Neural cell (in vitro differentiated cells): ENCODE data around the gene HP. TPM values are rescaled to one million over a fixed set of nuclear protein-coding genes. Genes with fewer than 3 reads are reported as not detected.
"Not testable (repeated sequence)": the region's sequence is repeated elsewhere in the genome, so short reads cannot be mapped to it uniquely, and the experiment has no call there.

Experiments used
- H2AFZ ChIP-seq: fragments of 200-600, 300-800 bp; sonication (generic), shearing (Covaris generic); 2 replicates; pipeline ENCODE4 v1.6.0; 2014; ENCODE audit warnings: low read depth, mild to moderate bottlenecking, antibody characterized with exemption, low read length, moderate library complexity
- H3F3A ChIP-seq: fragments of 200-600 bp; shearing (Covaris generic); 2 replicates; pipeline ENCODE4 v1.6.1; 2016; ENCODE audit warnings: mild to moderate bottlenecking, moderate library complexity, mixed read lengths, antibody characterized with exemption, low read length; ENCODE audit not compliant: insufficient read depth, poor library complexity, severe bottlenecking
- H3K27ac ChIP-seq: fragments of 200-600, 300-800 bp; sonication (generic), shearing (Covaris generic); 2 replicates; pipeline ENCODE4 v1.5.1; 2014; ENCODE audit warnings: mild to moderate bottlenecking, low read length, moderate library complexity
- H3K27me3 ChIP-seq: fragments of 300-800, 200-600 bp; sonication (generic), shearing (Covaris generic); 2 replicates; pipeline ENCODE4 v1.6.0; 2014; ENCODE audit warnings: mild to moderate bottlenecking, low read depth, low read length, moderate library complexity; ENCODE audit not compliant: insufficient read depth
- H3K36me3 ChIP-seq: fragments of 300-800, 200-600 bp; sonication (generic), shearing (Covaris generic); 2 replicates; pipeline ENCODE4 v1.5.1; 2014; ENCODE audit warnings: mild to moderate bottlenecking, antibody characterized with exemption, low read length, moderate library complexity; ENCODE audit not compliant: insufficient read depth
- H3K4me2 ChIP-seq: fragments of 300-800, 200-600 bp; sonication (generic), shearing (Covaris generic); 2 replicates; pipeline ENCODE4 v1.6.0; 2014; ENCODE audit warnings: mild to moderate bottlenecking, low read length
- H3K4me3 ChIP-seq: fragments of 300-800, 200-600 bp; sonication (generic), shearing (Covaris generic); 2 replicates; pipeline ENCODE4 v1.5.1; 2014; ENCODE audit warnings: mild to moderate bottlenecking, low read length, moderate library complexity
- H3K79me2 ChIP-seq: fragments of 200-600 bp; shearing (Covaris generic); replicated peaks from 2 replicates; pipeline ENCODE4 v1.6.0; 2014; ENCODE audit warnings: mild to moderate bottlenecking, low read length, moderate library complexity; ENCODE audit not compliant: insufficient read depth
- H3K9ac ChIP-seq: fragments of 300-800, 200-600 bp; sonication (generic), shearing (Covaris generic); 2 replicates; pipeline ENCODE4 v1.6.1; 2016; ENCODE audit warnings: mild to moderate bottlenecking, low read length, mixed read lengths
- H3K9me2 ChIP-seq: fragments of 200-600 bp; shearing (Covaris generic); 2 replicates; pipeline ENCODE4 v1.6.1; 2016; ENCODE audit warnings: mild to moderate bottlenecking, low read length, mixed read lengths; ENCODE audit not compliant: insufficient read depth
- H3K9me3 ChIP-seq: fragments of 200-600, 300-800 bp; sonication (generic), shearing (Covaris generic); 2 replicates; pipeline ENCODE4 v1.6.1; 2016; ENCODE audit warnings: mild to moderate bottlenecking, mixed run types, low read length, moderate library complexity, mixed read lengths
- H4K20me1 ChIP-seq: fragments of 200-600 bp; shearing (Covaris generic); 2 replicates; pipeline ENCODE4 v1.6.1; 2016; ENCODE audit warnings: mild to moderate bottlenecking, mixed run types; ENCODE audit not compliant: insufficient read depth
- EP300 ChIP-seq: fragments of 450-650 bp; conservative IDR thresholded peaks from 2 replicates; pipeline ENCODE4 v1.6.1; 2014; ENCODE audit warnings: antibody characterized with exemption, mild to moderate bottlenecking, moderate library complexity; ENCODE audit not compliant: poor library complexity, severe bottlenecking
- EZH2 ChIP-seq: fragments of 200-600, 300-800 bp; shearing (Covaris generic), sonication (generic); IDR thresholded peaks from 2 replicates; pipeline ENCODE4 v1.6.1; 2014; ENCODE audit warnings: antibody characterized with exemption, low read length, borderline replicate concordance, mild to moderate bottlenecking; ENCODE audit not compliant: insufficient read depth, poor library complexity, severe bottlenecking
- MXI1 ChIP-seq: fragments of 450-650 bp; conservative IDR thresholded peaks from 2 replicates; pipeline ENCODE4 v1.6.1; 2014; ENCODE audit warnings: antibody characterized with exemption, mild to moderate bottlenecking; ENCODE audit not compliant: poor library complexity, severe bottlenecking
- POLR2AphosphoS5 ChIP-seq: IDR thresholded peaks from 2 replicates; pipeline ENCODE4 v1.6.1; 2012
- RAD21 ChIP-seq: fragments of 450-650 bp; conservative IDR thresholded peaks from 2 replicates; pipeline ENCODE4 v1.6.1; 2014; ENCODE audit warnings: antibody characterized with exemption, mild to moderate bottlenecking, moderate library complexity
- SMC3 ChIP-seq: fragments of 450-650 bp; conservative IDR thresholded peaks from 2 replicates; pipeline ENCODE4 v1.6.1; 2014; ENCODE audit warnings: antibody characterized with exemption, mild to moderate bottlenecking, moderate library complexity; ENCODE audit not compliant: poor library complexity
- TAF1 ChIP-seq: IDR thresholded peaks from 2 replicates; pipeline ENCODE4 v1.6.1; 2012; ENCODE audit warnings: low read depth
- polyA minus RNA-seq: library from RNA; depleted of rRNA, polyadenylated mRNA; stranded (reverse); fragments of >200 nt; gene quantifications from 2 replicates; pipeline ENCODE4 v1.2.3, GENCODE V29; 2014
- polyA plus RNA-seq: library from polyadenylated mRNA; depleted of rRNA; stranded (reverse); fragments of >200 nt; gene quantifications from 2 replicates; pipeline ENCODE4 v1.2.3, GENCODE V29; 2014
- TF ChIP-seq, protein P1 (sequence below): fragments of 450-650 bp; IDR thresholded peaks from 2 replicates; pipeline ENCODE4 v1.5.1; 2014; ENCODE audit warnings: antibody characterized with exemption, mild to moderate bottlenecking, moderate library complexity; ENCODE audit not compliant: poor library complexity, severe bottlenecking
- TF ChIP-seq, protein P2 (sequence below): IDR thresholded peaks from 2 replicates; pipeline ENCODE4 v1.6.1; 2012; ENCODE audit warnings: borderline replicate concordance

HP gene, protein sequence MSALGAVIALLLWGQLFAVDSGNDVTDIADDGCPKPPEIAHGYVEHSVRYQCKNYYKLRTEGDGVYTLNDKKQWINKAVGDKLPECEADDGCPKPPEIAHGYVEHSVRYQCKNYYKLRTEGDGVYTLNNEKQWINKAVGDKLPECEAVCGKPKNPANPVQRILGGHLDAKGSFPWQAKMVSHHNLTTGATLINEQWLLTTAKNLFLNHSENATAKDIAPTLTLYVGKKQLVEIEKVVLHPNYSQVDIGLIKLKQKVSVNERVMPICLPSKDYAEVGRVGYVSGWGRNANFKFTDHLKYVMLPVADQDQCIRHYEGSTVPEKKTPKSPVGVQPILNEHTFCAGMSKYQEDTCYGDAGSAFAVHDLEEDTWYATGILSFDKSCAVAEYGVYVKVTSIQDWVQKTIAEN
- not detected in 2 replicates for polyA plus RNA-seq
- not detected in 2 replicates for polyA minus RNA-seq

DNA sequence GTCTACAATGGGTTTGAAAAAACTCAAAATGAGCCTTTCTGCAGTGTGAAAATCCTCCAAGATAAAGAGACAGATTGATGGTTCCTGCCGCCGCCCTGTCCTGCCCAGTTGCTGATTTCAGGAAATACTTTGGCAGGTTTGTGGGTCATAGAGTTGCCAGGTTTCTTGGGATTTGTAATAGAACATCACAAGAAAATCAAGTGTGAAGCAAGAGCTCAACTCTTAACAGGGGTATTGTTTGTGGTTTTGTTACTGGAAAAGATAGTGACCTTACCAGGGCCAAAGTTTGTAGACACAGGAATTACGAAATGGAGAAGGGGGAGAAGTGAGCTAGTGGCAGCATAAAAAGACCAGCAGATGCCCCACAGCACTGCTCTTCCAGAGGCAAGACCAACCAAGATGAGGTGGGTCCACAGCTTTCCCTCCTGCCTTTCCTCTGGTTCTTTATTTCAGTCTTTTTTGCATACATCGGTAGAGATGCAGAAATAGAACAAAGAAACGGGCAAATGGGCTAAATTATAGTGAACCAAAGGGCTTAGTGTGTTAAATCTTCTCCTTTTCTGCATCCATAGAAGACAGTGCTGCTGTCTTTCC is at the start of gene HP:
Gene HP (plus strand): TSS at position 252 of the 594 bp plus-strand sequence. CDS start 148 bp downstream, at position 400.
- H3K9ac ChIP-seq, H3K4me2 ChIP-seq, H3K27me3 ChIP-seq, H3K79me2 ChIP-seq, H3K36me3 ChIP-seq, H3K9me3 ChIP-seq, H3K4me3 ChIP-seq, H3K27ac ChIP-seq, H3F3A ChIP-seq, H4K20me1 ChIP-seq, H2AFZ ChIP-seq, H3K9me2 ChIP-seq: not testable (repeated sequence)

DNA sequence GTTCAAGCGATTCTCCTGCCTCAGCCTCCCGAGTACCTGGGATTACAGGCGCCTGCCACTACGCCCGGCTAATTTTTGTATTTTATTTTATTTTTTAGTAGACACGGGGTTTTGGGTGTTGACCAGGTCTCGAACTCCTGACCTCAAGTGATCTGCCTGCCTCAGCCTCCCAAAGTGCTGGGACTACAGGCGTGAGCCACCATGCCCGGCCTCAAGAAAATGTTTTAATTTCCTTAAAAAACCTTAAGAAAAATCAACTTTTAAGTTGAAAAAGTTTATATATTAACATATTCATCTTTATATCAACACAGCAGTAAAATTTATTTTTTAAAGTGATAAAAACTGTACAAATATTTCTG is 46.3 kb upstream of the HP start:
- peak overlapping the region; percentile 93 for H3K4me3 ChIP-seq
- H3K27ac ChIP-seq, H3K4me2 ChIP-seq: not testable (repeated sequence)

DNA sequence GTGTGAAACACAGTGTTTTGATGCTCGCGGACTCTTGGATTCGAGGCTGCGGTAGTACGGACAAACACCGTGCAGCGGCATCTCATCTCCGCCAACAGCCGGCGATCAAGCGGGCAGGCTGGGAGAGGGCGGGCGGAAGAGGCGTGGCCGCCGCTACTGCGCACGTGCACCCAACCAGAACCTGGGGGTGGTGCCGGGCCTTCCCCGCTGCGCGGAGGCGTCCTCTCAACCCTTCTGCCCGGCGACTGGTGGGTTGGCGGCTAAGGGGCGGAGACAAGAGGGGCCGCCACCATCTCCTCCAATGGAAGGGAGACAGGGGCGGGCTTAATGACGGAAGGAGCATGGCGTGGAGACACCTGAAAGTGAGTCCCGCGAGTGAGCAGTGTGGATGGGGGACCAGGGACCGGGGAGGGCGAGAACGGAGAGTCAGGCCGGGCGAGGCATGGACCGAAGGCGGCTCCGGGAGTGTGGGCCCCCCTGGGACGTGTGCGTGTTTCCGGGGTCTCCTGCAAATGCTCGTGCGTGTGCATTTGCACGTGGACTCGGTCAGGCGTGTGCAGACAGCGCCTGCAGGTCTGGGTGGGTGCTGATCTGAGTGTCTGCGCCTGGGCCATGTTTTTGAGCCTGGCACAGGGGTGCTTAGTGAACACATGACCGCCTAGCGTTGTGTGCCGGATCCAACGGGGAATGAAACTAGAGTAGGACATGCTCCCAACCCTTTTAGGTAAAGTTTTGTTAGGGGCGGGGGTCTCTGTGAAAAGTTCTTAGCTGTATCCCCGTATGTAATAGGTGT is 45.7 kb upstream of the HP start, which contains the start of gene DHODH:
Gene DHODH (plus strand): TSS at position 321 of the 793 bp plus-strand sequence. CDS start 21 bp downstream, at position 342.
- H2AFZ ChIP-seq = peak within 1 kb of the TSS; percentile 67
- H3K79me2 ChIP-seq = no peaks in the 10 kb centered on the region
- no peaks in the 10 kb centered on the region for H4K20me1 ChIP-seq
- no peaks in the 10 kb centered on the region for H3K36me3 ChIP-seq
- H3F3A ChIP-seq = no peaks in the 10 kb centered on the region
- TF ChIP-seq EP300 = no peak
- TF ChIP-seq RAD21 = peak; percentile 42
- TF ChIP-seq, protein P1, sequence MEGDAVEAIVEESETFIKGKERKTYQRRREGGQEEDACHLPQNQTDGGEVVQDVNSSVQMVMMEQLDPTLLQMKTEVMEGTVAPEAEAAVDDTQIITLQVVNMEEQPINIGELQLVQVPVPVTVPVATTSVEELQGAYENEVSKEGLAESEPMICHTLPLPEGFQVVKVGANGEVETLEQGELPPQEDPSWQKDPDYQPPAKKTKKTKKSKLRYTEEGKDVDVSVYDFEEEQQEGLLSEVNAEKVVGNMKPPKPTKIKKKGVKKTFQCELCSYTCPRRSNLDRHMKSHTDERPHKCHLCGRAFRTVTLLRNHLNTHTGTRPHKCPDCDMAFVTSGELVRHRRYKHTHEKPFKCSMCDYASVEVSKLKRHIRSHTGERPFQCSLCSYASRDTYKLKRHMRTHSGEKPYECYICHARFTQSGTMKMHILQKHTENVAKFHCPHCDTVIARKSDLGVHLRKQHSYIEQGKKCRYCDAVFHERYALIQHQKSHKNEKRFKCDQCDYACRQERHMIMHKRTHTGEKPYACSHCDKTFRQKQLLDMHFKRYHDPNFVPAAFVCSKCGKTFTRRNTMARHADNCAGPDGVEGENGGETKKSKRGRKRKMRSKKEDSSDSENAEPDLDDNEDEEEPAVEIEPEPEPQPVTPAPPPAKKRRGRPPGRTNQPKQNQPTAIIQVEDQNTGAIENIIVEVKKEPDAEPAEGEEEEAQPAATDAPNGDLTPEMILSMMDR = peak; percentile 42
- TF ChIP-seq POLR2AphosphoS5 = peak; percentile 50
- TF ChIP-seq MXI1 = peak; percentile 100
- peak; percentile 33 for TF ChIP-seq SMC3
- TF ChIP-seq EZH2 = no peak
- no peak for TF ChIP-seq TAF1
- TF ChIP-seq, protein P2, sequence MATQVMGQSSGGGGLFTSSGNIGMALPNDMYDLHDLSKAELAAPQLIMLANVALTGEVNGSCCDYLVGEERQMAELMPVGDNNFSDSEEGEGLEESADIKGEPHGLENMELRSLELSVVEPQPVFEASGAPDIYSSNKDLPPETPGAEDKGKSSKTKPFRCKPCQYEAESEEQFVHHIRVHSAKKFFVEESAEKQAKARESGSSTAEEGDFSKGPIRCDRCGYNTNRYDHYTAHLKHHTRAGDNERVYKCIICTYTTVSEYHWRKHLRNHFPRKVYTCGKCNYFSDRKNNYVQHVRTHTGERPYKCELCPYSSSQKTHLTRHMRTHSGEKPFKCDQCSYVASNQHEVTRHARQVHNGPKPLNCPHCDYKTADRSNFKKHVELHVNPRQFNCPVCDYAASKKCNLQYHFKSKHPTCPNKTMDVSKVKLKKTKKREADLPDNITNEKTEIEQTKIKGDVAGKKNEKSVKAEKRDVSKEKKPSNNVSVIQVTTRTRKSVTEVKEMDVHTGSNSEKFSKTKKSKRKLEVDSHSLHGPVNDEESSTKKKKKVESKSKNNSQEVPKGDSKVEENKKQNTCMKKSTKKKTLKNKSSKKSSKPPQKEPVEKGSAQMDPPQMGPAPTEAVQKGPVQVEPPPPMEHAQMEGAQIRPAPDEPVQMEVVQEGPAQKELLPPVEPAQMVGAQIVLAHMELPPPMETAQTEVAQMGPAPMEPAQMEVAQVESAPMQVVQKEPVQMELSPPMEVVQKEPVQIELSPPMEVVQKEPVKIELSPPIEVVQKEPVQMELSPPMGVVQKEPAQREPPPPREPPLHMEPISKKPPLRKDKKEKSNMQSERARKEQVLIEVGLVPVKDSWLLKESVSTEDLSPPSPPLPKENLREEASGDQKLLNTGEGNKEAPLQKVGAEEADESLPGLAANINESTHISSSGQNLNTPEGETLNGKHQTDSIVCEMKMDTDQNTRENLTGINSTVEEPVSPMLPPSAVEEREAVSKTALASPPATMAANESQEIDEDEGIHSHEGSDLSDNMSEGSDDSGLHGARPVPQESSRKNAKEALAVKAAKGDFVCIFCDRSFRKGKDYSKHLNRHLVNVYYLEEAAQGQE = no peak
- no peaks in the 10 kb centered on the region for H3K9me3 ChIP-seq
- H3K9me2 ChIP-seq = no peaks in the 10 kb centered on the region
- H3K27ac ChIP-seq = no peak within 1 kb of the TSS
- peak within 1 kb of the TSS; percentile 93 for H3K4me3 ChIP-seq
- H3K9ac ChIP-seq = peak within 1 kb of the TSS; percentile 55
- peak within 1 kb of the TSS; percentile 22 for H3K4me2 ChIP-seq
- H3K27me3 ChIP-seq = no peaks in the 10 kb centered on the region

More for the DNA sequence above, 46.3 kb upstream of the HP start:
- not testable (repeated sequence) for H3K9ac ChIP-seq, H2AFZ ChIP-seq, H3K9me3 ChIP-seq, H3K36me3 ChIP-seq, H3K79me2 ChIP-seq, H3K9me2 ChIP-seq, H3F3A ChIP-seq, H3K27me3 ChIP-seq, H4K20me1 ChIP-seq
